ENCODE data around the gene KANK2.
A peak's percentile ranks its signal among the peaks of the same experiment; 100 is the strongest.

Gene KANK2

GRCh38 chr19:11197291-11198174 is at the start of gene KANK2:
Gene KANK2, minus strand, starts transcription at chr19:11197545. Its CDS starts 3,034 bp downstream, at chr19:11194511.
- DNase-seq (ENCODE audit: low read depth): peak; percentile 47

GRCh38 chr19:11246941-11247340 is 49.6 kb upstream of the KANK2 start:
- no peak for DNase-seq (ENCODE audit: low read depth)

DNA sequence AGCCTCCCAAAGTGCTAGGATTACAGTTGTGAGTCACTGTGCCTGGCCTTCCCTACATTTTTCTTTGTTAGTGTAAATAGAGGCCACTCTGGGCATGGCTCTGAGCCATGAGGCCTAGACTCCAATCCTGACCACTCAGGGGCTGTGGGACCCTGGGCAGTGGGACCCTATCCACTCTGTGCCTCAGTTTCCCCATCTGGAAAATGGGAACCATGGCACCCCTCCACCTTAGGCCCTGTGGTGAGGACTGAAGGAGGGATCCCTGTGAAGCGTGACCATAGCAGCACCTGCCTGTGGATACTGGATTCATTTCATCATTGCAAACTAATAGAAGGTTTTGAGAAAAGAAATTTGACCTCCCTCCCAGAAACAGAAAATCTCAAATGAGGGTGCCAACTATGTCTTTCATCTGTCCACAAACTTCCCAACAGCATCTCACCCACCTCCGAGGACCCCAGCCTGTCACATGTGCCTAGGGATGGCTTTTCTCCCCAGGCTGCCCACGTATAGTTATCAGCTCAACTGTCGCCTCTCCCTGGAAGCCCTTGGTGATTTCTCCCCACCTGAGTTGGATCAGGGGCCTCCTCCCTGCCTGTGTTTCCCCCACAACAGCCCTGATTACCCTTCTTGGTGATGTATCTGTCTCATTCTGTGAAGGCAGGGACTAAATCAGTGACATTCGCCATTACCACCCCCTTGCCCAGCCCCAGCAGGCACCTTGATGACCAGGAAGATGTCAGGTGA is 47.7 kb upstream of the KANK2 start:
- DNase-seq (ENCODE audit: low read depth): no peak

DNA sequence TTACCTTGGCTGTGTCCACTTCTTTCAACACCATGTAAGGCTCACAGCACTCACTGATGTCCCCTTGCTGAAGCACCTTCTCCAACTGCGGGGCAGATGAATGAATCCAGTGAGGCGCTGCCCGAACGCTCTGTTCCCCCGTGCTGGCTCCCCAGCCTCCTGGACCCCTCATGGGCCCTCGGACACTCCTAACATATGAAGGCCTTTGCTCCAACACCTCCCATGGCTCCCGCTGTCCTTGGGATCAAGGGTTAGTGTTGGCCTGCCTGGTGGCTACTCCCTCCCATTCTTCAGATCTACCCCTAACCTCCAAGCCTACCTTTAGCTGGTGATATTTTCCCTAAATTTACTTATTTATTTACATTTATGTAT is 46.4 kb upstream of the KANK2 start:
- DNase-seq (ENCODE audit: low read depth): no peak

GRCh38 chr19:11242864-11243797 is 45.8 kb upstream of the KANK2 start:
- peak; percentile 72 for DNase-seq (ENCODE audit: low read depth)

DNA sequence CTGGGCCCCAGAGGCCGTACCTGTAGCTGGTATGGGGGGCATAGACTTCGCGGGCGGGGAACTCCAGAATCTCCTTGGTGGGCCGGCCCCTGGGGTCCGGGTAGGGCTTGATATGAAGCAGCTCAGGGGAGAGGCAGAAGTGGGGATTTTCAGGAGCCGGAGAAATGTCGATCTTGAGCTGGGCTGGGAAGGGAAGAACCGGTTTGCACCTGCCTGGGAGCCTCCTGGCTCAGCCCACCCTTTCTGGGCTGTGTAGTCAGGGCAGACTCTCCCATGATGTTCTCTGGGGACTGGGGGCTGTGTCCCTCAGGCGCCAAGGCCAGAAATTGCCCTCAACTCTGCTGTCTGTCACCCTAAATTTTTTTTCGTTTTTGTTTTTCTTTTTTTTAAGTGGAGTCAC is 44.7 kb upstream of the KANK2 start:
- DNase-seq (ENCODE audit: low read depth): no peak

- DNase-seq (ENCODE audit: low read depth): no peak
Observed at GRCh38 chr19:11240008-11240444, 42.7 kb upstream of the KANK2 start.

DNA sequence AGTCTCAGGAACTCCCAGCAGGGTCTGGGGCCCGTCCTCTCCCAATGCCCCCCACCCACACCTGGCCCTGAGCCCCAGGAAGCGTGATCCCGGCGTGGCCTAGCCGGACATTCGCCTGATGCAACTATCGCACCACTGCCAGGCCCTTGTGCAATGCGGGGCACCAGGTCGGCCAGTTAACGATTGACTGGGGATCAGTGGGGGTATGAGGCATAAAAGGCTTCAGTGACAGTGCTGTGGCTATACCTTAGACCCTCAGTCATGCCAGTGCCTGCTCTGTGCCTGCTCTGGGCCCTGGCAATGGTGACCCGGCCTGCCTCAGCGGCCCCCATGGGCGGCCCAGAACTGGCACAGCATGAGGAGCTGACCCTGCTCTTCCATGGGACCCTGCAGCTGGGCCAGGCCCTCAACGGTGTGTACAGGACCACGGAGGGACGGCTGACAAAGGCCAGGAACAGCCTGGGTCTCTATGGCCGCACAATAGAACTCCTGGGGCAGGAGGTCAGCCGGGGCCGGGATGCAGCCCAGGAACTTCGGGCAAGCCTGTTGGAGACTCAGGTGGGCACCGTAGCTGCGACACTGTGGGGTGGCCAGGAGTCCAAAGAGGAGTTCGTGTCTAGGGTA is 42.1 kb upstream of the KANK2 start, which contains the start of gene ANGPTL8:
TSS of gene ANGPTL8 (plus strand) at position 243 of the 624 bp plus-strand sequence. CDS start at position 262, 19 bp downstream.
- DNase-seq (ENCODE audit: low read depth): no peak

- DNase-seq (ENCODE audit: low read depth): no peak
Observed at GRCh38 chr19:11238781-11239376, 41.5 kb upstream of the KANK2 start.

GRCh38 chr19:11238041-11238440 is 40.7 kb upstream of the KANK2 start:
- DNase-seq (ENCODE audit: low read depth): no peak

GRCh38 chr19:11237321-11237720 is 40.0 kb upstream of the KANK2 start:
- no peak for DNase-seq (ENCODE audit: low read depth)

DNA sequence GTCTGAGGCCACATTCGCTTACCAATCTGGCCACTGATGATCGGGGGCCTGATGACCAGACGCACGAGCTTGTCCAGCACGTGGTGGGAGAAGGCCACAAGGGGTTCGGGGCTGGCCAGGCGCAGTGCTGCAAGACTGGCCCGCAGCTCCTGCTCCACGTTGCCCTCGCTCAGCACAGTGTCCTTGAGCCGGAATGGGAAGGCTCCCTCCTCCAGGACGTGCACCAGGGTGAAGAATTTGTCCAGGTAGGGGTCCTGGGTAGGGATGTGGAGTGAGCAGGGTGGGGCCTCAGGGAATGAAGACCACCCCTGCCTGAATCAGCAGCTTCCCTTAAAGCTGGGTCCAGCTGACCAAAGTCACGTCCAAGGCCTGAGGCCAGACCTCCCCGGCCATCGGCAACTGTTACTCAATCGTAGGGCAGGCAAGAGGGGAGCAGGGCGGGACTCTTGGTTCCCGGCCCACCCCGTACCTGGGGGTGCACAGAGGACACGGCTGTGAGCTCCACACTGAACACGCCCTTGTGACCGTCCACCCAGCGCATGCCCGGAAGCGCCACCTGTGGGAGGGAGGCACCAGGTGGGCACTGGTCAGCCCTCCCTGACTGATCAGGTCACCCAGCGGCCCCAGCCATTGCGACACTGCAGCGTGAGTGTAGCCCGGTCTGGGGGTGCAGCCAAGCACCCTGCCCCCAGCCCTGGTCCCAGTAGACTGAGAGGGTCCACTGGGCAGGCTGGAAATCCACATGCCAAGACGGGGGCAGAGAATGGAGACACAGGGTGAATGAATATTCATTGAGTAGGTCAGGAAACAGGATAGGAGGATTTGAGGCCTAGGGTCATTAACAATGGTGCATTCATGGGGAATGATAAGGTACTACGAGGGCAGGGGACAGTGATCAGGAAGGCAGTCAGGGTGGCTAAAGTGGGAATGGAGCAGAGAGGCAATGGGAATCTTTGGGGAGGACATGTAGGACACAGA is 39.3 kb upstream of the KANK2 start:
- no peak for DNase-seq (ENCODE audit: low read depth)

- no peak for DNase-seq (ENCODE audit: low read depth)
Observed at GRCh38 chr19:11234486-11235075, 37.2 kb upstream of the KANK2 start.

- no peak for DNase-seq (ENCODE audit: low read depth)
Observed at GRCh38 chr19:11233073-11233472, 35.7 kb upstream of the KANK2 start.

DNA sequence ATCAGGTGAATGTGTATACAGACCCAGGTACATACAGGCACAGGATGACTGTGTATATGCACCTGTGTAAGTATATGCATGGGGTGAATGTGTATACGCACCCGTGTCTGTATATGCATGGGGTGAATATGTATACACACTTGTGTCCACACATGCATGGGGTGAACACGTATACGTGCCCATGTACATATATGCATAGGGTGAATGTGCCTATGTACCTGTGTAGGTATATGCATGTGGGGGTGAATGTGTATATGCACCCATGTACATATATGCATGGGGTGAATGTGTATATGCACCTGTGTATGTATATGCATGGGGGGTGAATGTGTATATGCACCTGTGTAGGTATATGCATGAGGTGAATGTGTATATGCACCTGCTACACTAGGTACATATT is 35.2 kb upstream of the KANK2 start:
- DNase-seq (ENCODE audit: low read depth): no peak

GRCh38 chr19:11230621-11231386 is 33.5 kb upstream of the KANK2 start:
- DNase-seq (ENCODE audit: low read depth): no peak

GRCh38 chr19:11227195-11227886 is 30.0 kb upstream of the KANK2 start:
- no peak for DNase-seq (ENCODE audit: low read depth)

- DNase-seq (ENCODE audit: low read depth): no peak
Observed at GRCh38 chr19:11226716-11227166, 29.4 kb upstream of the KANK2 start.
